ENCODE measurements around the gene ANKRD13C.

Gene ANKRD13C

GRCh38 chr1:70247122-70247521, 107.4 kb downstream of the ANKRD13C start:
- no peak for DNase-seq
- Histone ChIP-seq H2BK120ac (ENCODE audit: insufficient read depth, low read length, poor library complexity) (no peak overlapping the region), H3K27me3 (ENCODE audit: insufficient read depth, low read length) (no peaks in the 10 kb centered on the region)

GRCh38 chr1:70239940-70240339, 114.6 kb downstream of the ANKRD13C start:
- no peaks in the 10 kb centered on the region for H3K4me1 ChIP-seq (ENCODE audit: control insufficient read depth in 1 of 2, insufficient read depth in 2 of 2, low read length in 2 of 2)
- no peak overlapping the region for H3K4me3 ChIP-seq (ENCODE audit: low read depth, low read length)
- DNase-seq: no peak
- H3K18ac ChIP-seq (ENCODE audit: low read length): no peak overlapping the region
- H4K8ac ChIP-seq (ENCODE audit: low read depth, low read length): no peak overlapping the region
- H2BK5ac ChIP-seq (ENCODE audit: low read depth, low read length, poor library complexity): no peak overlapping the region
- no peaks in the 10 kb centered on the region for H3K9me3 ChIP-seq (ENCODE audit: insufficient read depth, low read depth, low read length)
- H2BK12ac ChIP-seq (ENCODE audit: low read length): no peak overlapping the region
- H2BK120ac ChIP-seq (ENCODE audit: insufficient read depth, low read length, poor library complexity): no peak overlapping the region
- H3K4me2 ChIP-seq (ENCODE audit: low read length): no peak overlapping the region
- no peaks in the 10 kb centered on the region for H3K79me1 ChIP-seq (ENCODE audit: low read length)
- no peak overlapping the region for H3K27ac ChIP-seq (ENCODE audit: low read depth, low read length)
- H4K12ac ChIP-seq (ENCODE audit: low read depth, low read length): no peak overlapping the region
- peaks cover 30 to 41% of the 10 kb centered on the region in 2 experiments for H3K36me3 ChIP-seq (ENCODE audit: control insufficient read depth in 1 of 2, insufficient read depth in 2 of 2, low read length in 2 of 2)
- H2AK5ac ChIP-seq (ENCODE audit: low read length): no peak overlapping the region
- no peak overlapping the region for H3K23ac ChIP-seq (ENCODE audit: low read length)
- H3K14ac ChIP-seq (ENCODE audit: low read length): no peak overlapping the region
- no peaks in the 10 kb centered on the region for H3K79me2 ChIP-seq (ENCODE audit: control insufficient read depth, insufficient read depth, low read length, poor library complexity)
- no peak overlapping the region for H4K91ac ChIP-seq (ENCODE audit: low read depth, low read length)
- H2AFZ ChIP-seq (ENCODE audit: insufficient read depth, low read length, poor library complexity): no peak overlapping the region
- no peak overlapping the region for H3K9ac ChIP-seq (ENCODE audit: low read length)
- H3K4ac ChIP-seq (ENCODE audit: low read depth, low read length): no peak overlapping the region
- no peaks in the 10 kb centered on the region for H3K27me3 ChIP-seq (ENCODE audit: insufficient read depth, low read length)

More at GRCh38 chr1:70247122-70247521, 107.4 kb downstream of the ANKRD13C start:
- Histone ChIP-seq H3K4ac (ENCODE audit: low read depth, low read length) (no peak overlapping the region), H3K9me3 (ENCODE audit: insufficient read depth, low read depth, low read length) (no peaks in the 10 kb centered on the region), H2BK5ac (ENCODE audit: low read depth, low read length, poor library complexity) (no peak overlapping the region), H3K4me2 (ENCODE audit: low read length) (no peak overlapping the region), H2BK12ac (ENCODE audit: low read length) (no peak overlapping the region), H3K79me1 (ENCODE audit: low read length) (no peaks in the 10 kb centered on the region), H4K8ac (ENCODE audit: low read depth, low read length) (no peak overlapping the region), H3K36me3 (ENCODE audit: control insufficient read depth in 1 of 2, insufficient read depth in 2 of 2, low read length in 2 of 2) (peaks cover 13 to 23% of the 10 kb centered on the region in 2 experiments), H3K18ac (ENCODE audit: low read length) (no peak overlapping the region), H3K27ac (ENCODE audit: low read depth, low read length) (no peak overlapping the region), H3K4me1 (ENCODE audit: control insufficient read depth in 1 of 2, insufficient read depth in 2 of 2, low read length in 2 of 2) (no peaks in the 10 kb centered on the region), H4K12ac (ENCODE audit: low read depth, low read length) (no peak overlapping the region), H3K9ac (ENCODE audit: low read length) (no peak overlapping the region), H4K91ac (ENCODE audit: low read depth, low read length) (no peak overlapping the region), H2AFZ (ENCODE audit: insufficient read depth, low read length, poor library complexity) (no peak overlapping the region), H3K14ac (ENCODE audit: low read length) (no peak overlapping the region), H3K4me3 (ENCODE audit: low read depth, low read length) (no peak overlapping the region), H3K23ac (ENCODE audit: low read length) (no peak overlapping the region), H3K79me2 (ENCODE audit: control insufficient read depth, insufficient read depth, low read length, poor library complexity) (no peaks in the 10 kb centered on the region), H2AK5ac (ENCODE audit: low read length) (no peak overlapping the region)

GRCh38 chr1:70234733-70235132, 119.8 kb downstream of the ANKRD13C start:
- H3K36me3 ChIP-seq (ENCODE audit: control insufficient read depth in 1 of 2, insufficient read depth in 2 of 2, low read length in 2 of 2): peaks cover 19 to 32% of the 10 kb centered on the region in 2 experiments
- H3K14ac ChIP-seq (ENCODE audit: low read length): no peak overlapping the region
- no peak overlapping the region for H2BK12ac ChIP-seq (ENCODE audit: low read length)
- no peak overlapping the region for H4K91ac ChIP-seq (ENCODE audit: low read depth, low read length)
- H3K23ac ChIP-seq (ENCODE audit: low read length): no peak overlapping the region
- no peak overlapping the region for H3K18ac ChIP-seq (ENCODE audit: low read length)
- no peak overlapping the region for H2AK5ac ChIP-seq (ENCODE audit: low read length)
- H3K27me3 ChIP-seq (ENCODE audit: insufficient read depth, low read length): no peaks in the 10 kb centered on the region
- no peak overlapping the region for H3K4me2 ChIP-seq (ENCODE audit: low read length)
- no peak overlapping the region for H3K9ac ChIP-seq (ENCODE audit: low read length)
- H3K4ac ChIP-seq (ENCODE audit: low read depth, low read length): no peak overlapping the region
- no peak overlapping the region for H4K12ac ChIP-seq (ENCODE audit: low read depth, low read length)
- no peak for DNase-seq
- no peak overlapping the region for H2BK120ac ChIP-seq (ENCODE audit: insufficient read depth, low read length, poor library complexity)
- H3K4me3 ChIP-seq (ENCODE audit: low read depth, low read length): no peak overlapping the region
- H4K8ac ChIP-seq (ENCODE audit: low read depth, low read length): no peak overlapping the region
- no peaks in the 10 kb centered on the region for H3K4me1 ChIP-seq (ENCODE audit: control insufficient read depth in 1 of 2, insufficient read depth in 2 of 2, low read length in 2 of 2)
- no peak overlapping the region for H2AFZ ChIP-seq (ENCODE audit: insufficient read depth, low read length, poor library complexity)
- H3K79me2 ChIP-seq (ENCODE audit: control insufficient read depth, insufficient read depth, low read length, poor library complexity): no peaks in the 10 kb centered on the region
- H3K79me1 ChIP-seq (ENCODE audit: low read length): no peaks in the 10 kb centered on the region
- no peaks in the 10 kb centered on the region for H3K9me3 ChIP-seq (ENCODE audit: insufficient read depth, low read depth, low read length)
- H3K27ac ChIP-seq (ENCODE audit: low read depth, low read length): no peak overlapping the region
- no peak overlapping the region for H2BK5ac ChIP-seq (ENCODE audit: low read depth, low read length, poor library complexity)

GRCh38 chr1:70231475-70231874, 123.0 kb downstream of the ANKRD13C start:
- no CpG with 5 or more reads among the region's 4 CpGs for WGBS (ENCODE audit: extremely low coverage, insufficient coverage, insufficient read length)
- Histone ChIP-seq H3K79me1 (ENCODE audit: low read length) (no peaks in the 10 kb centered on the region), H2AK5ac (ENCODE audit: low read length) (no peak overlapping the region), H3K79me2 (ENCODE audit: control insufficient read depth, insufficient read depth, low read length, poor library complexity) (no peaks in the 10 kb centered on the region), H3K18ac (ENCODE audit: low read length) (no peak overlapping the region), H3K23ac (ENCODE audit: low read length) (no peak overlapping the region), H4K8ac (ENCODE audit: low read depth, low read length) (no peak overlapping the region), H3K4me1 (ENCODE audit: control insufficient read depth in 1 of 2, insufficient read depth in 2 of 2, low read length in 2 of 2) (no peaks in the 10 kb centered on the region), H2AFZ (ENCODE audit: insufficient read depth, low read length, poor library complexity) (no peak overlapping the region), H3K27ac (ENCODE audit: low read depth, low read length) (no peak overlapping the region), H4K12ac (ENCODE audit: low read depth, low read length) (no peak overlapping the region), H3K36me3 (ENCODE audit: control insufficient read depth in 1 of 2, insufficient read depth in 2 of 2, low read length in 2 of 2) (peaks cover 11 to 23% of the 10 kb centered on the region in 2 experiments), H3K27me3 (ENCODE audit: insufficient read depth, low read length) (no peaks in the 10 kb centered on the region), H3K4me2 (ENCODE audit: low read length) (no peak overlapping the region), H3K4me3 (ENCODE audit: low read depth, low read length) (no peak overlapping the region), H2BK12ac (ENCODE audit: low read length) (no peak overlapping the region), H4K91ac (ENCODE audit: low read depth, low read length) (no peak overlapping the region), H2BK5ac (ENCODE audit: low read depth, low read length, poor library complexity) (no peak overlapping the region), H3K4ac (ENCODE audit: low read depth, low read length) (no peak overlapping the region), H3K9ac (ENCODE audit: low read length) (no peak overlapping the region), H2BK120ac (ENCODE audit: insufficient read depth, low read length, poor library complexity) (no peak overlapping the region), H3K14ac (ENCODE audit: low read length) (no peak overlapping the region), H3K9me3 (ENCODE audit: insufficient read depth, low read depth, low read length) (no peaks in the 10 kb centered on the region)
- DNase-seq: no peak

- Histone ChIP-seq H3K79me1 (ENCODE audit: low read length) (no peaks in the 10 kb centered on the region), H3K4me3 (ENCODE audit: low read depth, low read length) (no peak overlapping the region), H3K27me3 (ENCODE audit: insufficient read depth, low read length) (no peaks in the 10 kb centered on the region), H3K36me3 (ENCODE audit: control insufficient read depth in 1 of 2, insufficient read depth in 2 of 2, low read length in 2 of 2) (peaks cover 6 to 16% of the 10 kb centered on the region in 2 experiments), H4K8ac (ENCODE audit: low read depth, low read length) (no peak overlapping the region), H3K18ac (ENCODE audit: low read length) (no peak overlapping the region), H3K14ac (ENCODE audit: low read length) (no peak overlapping the region), H3K27ac (ENCODE audit: low read depth, low read length) (no peak overlapping the region), H3K9me3 (ENCODE audit: insufficient read depth, low read depth, low read length) (no peaks in the 10 kb centered on the region), H2BK12ac (ENCODE audit: low read length) (no peak overlapping the region), H4K91ac (ENCODE audit: low read depth, low read length) (no peak overlapping the region), H3K9ac (ENCODE audit: low read length) (no peak overlapping the region), H2AK5ac (ENCODE audit: low read length) (no peak overlapping the region), H3K4me1 (ENCODE audit: control insufficient read depth in 1 of 2, insufficient read depth in 2 of 2, low read length in 2 of 2) (no peaks in the 10 kb centered on the region), H4K12ac (ENCODE audit: low read depth, low read length) (no peak overlapping the region), H2AFZ (ENCODE audit: insufficient read depth, low read length, poor library complexity) (no peak overlapping the region), H2BK120ac (ENCODE audit: insufficient read depth, low read length, poor library complexity) (no peak overlapping the region), H3K4me2 (ENCODE audit: low read length) (no peak overlapping the region), H3K23ac (ENCODE audit: low read length) (no peak overlapping the region), H3K4ac (ENCODE audit: low read depth, low read length) (no peak overlapping the region), H3K79me2 (ENCODE audit: control insufficient read depth, insufficient read depth, low read length, poor library complexity) (no peaks in the 10 kb centered on the region), H2BK5ac (ENCODE audit: low read depth, low read length, poor library complexity) (no peak overlapping the region)
- DNase-seq: no peak
- no CpG with 5 or more reads among the region's 2 CpGs for WGBS (ENCODE audit: extremely low coverage, insufficient coverage, insufficient read length)
Observed at GRCh38 chr1:70228670-70229069, 125.9 kb downstream of the ANKRD13C start.

Data from trophoblast cell (in vitro differentiated cells and primary cell).